SHP77 (cell line): Measurements from ENCODE around the gene AQP12B.

Experiments used
- DNase-seq, 2 experiments: peaks; one replicate each; lab custom pipeline; 2025; lab: John Stamatoyannopoulos, UW

AQP12B gene

GRCh38 chr2:240717681-240718581, 35.2 kb upstream of the AQP12B start:
- DNase-seq = no peak

GRCh38 chr2:240717181-240717641, 34.5 kb upstream of the AQP12B start:
- no peak for DNase-seq

- DNase-seq = no peak
Observed at GRCh38 chr2:240716130-240716798, 33.6 kb upstream of the AQP12B start.

- DNase-seq = peak in 1 of 2 experiments; percentile 17
Observed at GRCh38 chr2:240714747-240715725, 32.4 kb upstream of the AQP12B start.

- DNase-seq = no peak
Observed at GRCh38 chr2:240713928-240714746, 31.5 kb upstream of the AQP12B start.

- DNase-seq = peak in 1 of 2 experiments; percentile 3
Observed at GRCh38 chr2:240713071-240713927, 30.6 kb upstream of the AQP12B start.

- no peak for DNase-seq
Observed at GRCh38 chr2:240712121-240712520, 29.4 kb upstream of the AQP12B start.

GRCh38 chr2:240711701-240712100, 29.0 kb upstream of the AQP12B start:
- no peak for DNase-seq

GRCh38 chr2:240711296-240711695, 28.6 kb upstream of the AQP12B start:
- DNase-seq = no peak

- DNase-seq = no peak
Observed at GRCh38 chr2:240708457-240708856, 25.8 kb upstream of the AQP12B start.

- DNase-seq = no peak
Observed at GRCh38 chr2:240707821-240708220, 25.1 kb upstream of the AQP12B start.

- DNase-seq = no peak
Observed at GRCh38 chr2:240707043-240707756, 24.5 kb upstream of the AQP12B start.

GRCh38 chr2:240705204-240705791, 22.6 kb upstream of the AQP12B start:
- no peak for DNase-seq

- no peak for DNase-seq
Observed at GRCh38 chr2:240704651-240705050, 22.0 kb upstream of the AQP12B start.

GRCh38 chr2:240703417-240704341, 21.0 kb upstream of the AQP12B start:
- no peak for DNase-seq

- DNase-seq = no peak
Observed at GRCh38 chr2:240702640-240703011, 19.9 kb upstream of the AQP12B start.

GRCh38 chr2:240701736-240702639, 19.3 kb upstream of the AQP12B start:
- DNase-seq = no peak
